Cortex of kidney (tissue), 1 donor: Measurements from ENCODE around the gene TSPAN4.

Source experiments
- DNase-seq: peaks from one replicate; lab custom pipeline; 2025; lab: John Stamatoyannopoulos, UW

TSPAN4 gene

GRCh38 chr11:836700-837099 is 6.0 kb upstream of the TSPAN4 start:
- DNase-seq, result no peak

GRCh38 chr11:837189-837989 is 5.3 kb upstream of the TSPAN4 start:
- DNase-seq, result no peak

DNA sequence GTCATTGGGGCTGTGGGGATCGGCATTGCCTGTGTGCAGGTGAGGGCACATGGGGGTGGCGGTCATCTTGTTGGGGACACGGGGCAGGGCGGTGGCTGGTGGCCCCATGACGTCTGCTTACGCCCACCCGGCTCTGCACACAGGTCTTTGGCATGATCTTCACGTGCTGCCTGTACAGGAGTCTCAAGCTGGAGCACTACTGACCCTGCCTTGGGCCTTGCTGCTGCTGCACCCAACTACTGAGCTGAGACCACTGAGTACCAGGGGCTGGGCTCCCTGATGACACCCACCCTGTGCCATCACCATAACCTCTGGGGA is 4.7 kb upstream of the TSPAN4 start:
- no peak for DNase-seq

GRCh38 chr11:838441-839279 is 4.0 kb upstream of the TSPAN4 start:
- DNase-seq, result no peak

DNA sequence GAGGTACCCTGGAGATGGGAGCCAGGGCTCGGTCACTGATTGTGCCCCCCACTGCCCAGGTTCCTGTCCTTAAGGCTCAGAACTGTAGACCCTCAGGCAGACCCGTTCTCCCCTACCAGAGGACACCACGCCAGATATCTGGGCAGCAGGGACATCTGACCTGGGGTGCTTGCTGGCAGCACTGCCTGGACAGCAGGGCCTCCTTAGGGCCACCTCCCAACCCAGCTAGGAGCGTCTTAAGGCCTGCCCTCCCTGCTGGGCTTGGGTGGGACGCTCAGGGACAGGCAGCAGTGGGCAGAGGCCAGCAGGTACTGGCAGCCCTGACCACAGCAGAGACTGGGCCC is 3.4 kb upstream of the TSPAN4 start:
- no peak for DNase-seq

GRCh38 chr11:839875-840617 is 2.6 kb upstream of the TSPAN4 start:
- DNase-seq, result no peak

DNA sequence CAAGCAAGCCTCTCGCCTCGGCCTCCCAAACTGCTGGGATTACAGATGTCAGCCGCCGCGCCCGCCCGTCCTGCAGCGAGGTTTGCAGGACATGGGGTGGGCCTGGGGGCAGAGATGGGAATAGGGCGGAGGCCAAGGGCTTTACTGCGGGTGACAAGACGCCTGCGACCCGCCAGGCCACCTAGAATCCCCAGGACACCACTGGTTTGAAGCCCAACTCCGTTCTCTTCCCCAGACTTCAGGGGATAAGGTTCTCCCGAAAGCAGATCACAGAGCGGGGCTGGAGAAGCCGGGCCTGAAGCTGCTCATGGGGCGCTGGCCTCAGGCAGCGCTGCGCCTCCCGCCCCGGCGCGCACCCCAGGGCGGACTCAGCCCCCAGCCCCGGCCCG is 677 bp upstream of the TSPAN4 start:
- DNase-seq, result no peak

DNA sequence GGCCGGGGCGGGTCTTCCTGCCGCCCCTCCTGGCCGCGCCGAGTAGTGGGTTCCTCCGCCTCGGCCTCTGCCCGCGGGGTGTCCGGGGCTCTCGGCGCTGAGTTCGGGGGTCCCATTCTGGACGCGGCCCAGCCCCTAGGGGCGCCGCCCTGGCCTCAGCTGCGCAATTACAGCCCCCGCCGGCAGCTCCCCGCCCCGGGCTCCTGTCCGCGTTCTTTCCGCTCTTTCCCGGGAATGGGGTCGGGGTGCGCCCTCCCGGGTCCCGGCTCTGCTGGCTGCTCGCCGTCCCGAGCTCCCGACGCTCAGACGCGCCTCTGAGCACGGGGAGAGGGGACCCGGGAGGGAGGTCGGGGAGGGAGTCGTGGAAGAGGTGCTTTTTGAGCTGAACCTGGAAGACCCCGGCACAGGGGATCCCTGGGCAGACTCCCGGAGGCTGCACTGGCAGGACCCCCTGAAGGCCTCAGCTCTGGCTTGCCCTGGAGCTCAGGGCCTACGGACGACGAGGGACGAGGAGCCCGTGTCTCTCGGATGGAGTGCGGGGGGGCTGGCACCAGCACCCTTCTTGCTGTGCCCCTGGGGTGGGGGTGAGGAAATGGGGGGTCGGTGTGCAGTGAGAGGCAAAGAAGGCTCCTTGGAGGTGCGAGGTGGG is 558 bp downstream of the TSPAN4 start:
- no peak for DNase-seq

DNA sequence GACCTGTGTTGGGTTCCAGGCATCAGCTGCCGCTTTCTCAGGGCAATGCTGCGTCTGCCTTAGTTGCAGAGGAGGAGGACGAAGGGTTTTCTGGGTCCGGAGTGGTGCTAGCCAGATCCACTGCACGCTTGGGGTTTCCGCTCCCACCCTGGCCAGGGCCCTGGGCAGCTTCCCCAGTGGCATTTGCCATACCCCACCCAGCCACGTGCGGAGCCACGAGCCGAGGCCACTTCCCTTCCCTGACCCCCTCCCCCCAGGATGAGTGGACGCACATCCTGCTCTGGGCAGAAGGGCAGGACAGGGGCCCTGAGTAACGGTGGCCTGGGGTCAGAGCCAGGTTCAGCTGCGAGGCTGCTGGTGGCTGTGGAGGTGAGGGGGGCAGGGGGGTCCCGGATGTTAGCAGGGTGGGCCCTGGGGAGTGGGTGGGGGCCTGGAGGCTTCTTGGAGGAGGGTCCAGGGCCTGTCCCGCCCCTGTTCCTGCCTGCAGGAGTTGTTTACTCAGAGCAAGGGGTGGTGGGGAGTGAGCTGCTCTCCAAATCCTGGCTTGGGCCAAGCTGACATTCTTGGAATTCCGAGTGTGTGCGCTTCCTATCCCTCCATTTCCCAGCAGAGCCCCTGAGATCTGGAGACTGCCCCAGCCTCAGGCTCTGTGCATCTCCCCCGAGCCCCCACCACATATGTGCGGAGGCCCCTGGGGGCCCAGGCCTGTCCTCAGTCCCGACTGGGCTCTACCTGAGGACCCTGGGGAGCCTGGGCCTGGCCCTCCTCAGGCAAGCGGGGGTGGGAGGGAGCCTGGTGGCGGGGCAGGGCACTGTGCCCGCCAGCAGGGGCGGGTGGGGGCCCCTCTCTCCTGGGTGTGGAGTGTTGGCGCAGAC is 1.4 kb downstream of the TSPAN4 start:
- DNase-seq, result no peak

DNA sequence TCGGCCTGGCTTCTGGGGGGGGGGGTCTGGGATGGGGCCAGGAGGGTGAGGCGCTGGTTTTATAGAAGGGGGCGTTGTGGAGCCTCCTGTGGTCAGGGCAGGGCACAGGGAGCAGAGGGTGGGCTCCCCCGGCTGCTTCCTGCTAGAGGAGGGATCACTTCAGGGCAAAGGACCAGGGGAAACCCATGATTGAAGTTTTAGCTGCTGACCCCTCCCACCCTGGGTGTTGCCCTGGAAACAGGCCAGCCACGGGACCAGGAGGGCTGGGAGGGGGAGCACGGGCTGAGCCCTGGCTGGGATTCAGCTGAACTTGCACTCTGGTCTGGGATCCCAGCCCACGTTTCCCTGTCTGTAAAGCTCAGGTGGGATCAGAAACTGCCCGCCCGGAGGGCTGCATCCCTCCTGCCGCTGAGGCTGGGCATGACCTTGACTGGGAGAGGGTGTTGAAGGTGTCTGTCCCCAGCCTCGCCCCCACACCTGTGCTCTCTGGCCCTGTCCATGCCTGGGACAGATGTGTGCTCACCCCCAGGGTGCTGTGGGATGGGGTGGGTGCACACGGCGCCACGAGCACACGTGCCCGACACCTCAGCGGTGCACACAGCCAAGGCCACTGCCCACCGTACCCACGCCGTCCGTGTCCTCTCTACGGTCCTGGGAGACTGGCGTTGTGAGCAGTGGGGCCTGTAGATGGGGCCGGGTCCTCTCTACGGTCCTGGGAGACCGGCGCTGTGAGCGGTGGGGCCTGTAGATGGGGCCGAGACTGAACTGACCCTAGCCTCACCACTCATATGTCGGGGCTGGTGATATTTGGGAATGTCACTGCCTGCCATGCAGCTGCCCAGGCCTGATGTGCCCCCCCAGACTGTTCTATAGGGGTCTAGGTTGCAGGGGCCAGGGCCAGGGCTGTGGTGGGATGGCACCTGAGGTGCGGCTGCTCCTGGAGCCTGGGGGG is 2.3 kb downstream of the TSPAN4 start:
- DNase-seq, result no peak

DNA sequence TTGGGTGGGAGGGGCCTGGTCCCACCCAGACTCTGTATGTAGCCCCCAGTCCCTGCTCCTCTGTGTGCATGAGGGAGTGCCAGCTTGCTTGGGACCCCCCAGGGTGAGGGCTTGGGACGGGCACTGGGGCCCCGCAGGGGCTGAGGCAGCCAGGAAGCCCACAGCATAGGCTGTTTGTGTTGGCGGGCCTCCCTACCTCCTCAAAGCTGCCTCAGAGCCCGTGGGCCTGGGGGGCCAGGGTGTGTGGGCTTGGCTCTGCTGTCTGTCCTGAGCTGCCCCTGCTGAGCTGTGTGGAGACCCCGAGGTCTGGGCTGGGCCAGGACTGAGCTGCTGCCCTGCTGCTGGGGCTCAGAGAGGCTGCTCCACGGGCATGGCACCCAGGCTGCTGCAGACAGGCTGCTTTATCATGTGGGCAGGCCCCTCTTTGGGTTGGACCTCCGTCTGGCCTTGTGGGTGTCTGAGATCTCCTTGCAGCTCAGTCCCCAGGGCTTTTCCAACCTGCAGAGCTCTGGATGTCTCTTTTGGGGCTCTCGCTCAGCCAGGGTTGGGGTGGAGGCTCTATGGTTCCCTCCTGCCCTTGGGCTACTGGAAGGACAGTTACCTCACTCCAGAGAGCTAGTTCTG is 3.3 kb downstream of the TSPAN4 start:
- DNase-seq, result no peak

DNA sequence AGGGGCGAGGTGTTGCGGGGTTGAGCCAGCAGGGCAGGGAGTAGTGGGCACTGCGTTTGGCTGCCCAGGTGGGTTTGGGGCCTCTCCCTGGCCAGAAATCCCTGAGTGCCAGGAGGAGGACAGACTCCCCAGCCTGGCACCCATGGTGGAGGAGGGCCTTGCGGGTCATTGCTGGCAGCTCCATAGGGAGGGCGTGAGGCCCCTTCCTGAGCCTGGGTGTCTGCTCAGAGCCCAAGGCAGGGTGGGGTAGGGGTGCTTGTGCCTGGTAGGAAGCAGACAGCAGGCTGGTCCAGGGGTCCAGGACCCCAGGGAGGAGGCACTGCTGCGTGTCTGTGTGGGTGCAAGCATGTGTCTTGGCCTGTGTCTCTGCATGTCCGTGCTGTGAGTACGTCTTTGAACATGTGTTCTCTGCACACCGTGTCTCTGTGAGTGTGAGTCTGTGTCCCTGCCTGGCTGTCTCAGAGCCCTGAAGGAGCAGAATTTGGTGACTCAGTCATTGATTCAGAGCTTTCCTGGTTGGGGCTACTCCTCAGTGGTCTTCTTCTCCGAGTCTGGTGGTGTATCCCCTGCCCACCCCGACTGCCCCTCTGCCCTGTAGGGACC is 3.9 kb downstream of the TSPAN4 start:
- no peak for DNase-seq

DNA sequence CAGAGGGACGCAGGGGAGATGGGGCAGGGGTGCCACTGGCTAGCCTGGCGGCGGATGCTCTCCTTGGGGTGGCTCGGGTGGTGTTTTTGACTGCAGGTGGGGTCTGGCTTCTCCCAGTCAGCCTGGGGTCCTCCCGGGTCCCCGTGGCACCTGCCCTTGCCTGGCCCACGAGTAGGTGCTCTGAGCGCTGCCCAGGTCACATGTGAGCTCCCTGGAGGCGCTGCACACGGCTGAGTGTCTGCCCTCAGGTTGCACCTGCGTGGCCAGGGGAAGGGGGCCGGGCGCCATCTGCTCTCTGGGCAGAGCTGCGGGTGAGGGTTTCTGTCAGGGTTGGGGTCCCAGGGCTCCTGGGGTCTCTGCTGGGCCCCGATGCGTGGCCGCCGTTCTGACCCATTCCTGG is 5.2 kb downstream of the TSPAN4 start:
- no peak for DNase-seq

- DNase-seq, result no peak
These were observed 5.8 kb downstream of the TSPAN4 start for GRCh38 chr11:848380-848931.

GRCh38 chr11:849104-849824 is 6.6 kb downstream of the TSPAN4 start:
- DNase-seq, result no peak

DNA sequence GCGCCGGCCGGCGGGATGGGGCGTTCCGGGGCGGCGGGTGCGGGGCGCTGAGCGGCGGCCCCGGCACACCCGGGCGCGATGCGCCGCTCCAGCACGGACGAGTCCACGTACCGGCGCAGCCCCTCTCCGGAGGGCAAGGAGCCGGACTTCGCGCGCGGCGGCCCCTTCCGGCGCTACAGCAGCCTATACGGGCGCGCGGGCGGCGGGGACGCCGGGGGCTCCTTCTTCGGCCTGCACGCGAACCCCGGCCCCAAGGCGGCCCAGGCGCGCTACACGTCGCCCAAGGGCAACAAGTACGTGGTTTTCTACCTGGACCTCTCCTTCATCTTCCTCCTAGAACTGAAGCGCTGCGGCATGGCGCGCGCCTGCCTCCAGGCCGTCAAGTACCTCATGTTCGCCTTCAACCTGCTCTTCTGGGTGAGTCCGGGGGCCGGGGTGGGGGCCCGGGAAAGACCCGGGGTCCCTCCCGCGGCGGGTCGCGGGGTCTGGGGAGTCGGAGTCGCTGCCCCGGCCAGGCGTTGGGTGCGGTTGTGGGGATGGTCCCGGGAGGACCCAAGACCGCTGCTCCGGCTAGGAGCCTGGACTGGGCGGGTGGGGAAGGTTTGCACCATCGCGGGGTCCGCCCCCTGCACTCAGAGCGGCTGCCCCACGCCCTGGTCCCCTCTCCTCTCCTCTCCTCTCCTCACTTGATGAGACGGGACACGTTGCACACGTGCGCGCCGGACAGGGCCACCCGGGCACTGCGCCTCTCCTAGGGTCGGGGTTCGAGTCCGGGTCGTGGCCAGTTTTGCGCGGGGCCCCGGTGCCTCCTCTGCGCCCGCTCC is 7.5 kb downstream of the TSPAN4 start:
- no peak for DNase-seq
